ENCODE measurements around the gene ITGA7.

The ITGA7 gene

GRCh38 chr12:55706568-55707218, 1.0 kb downstream of the ITGA7 start:
- H3K9me3 ChIP-seq (ENCODE audit: control insufficient read depth in 2 of 2, low read length in 2 of 2): no peaks in the 10 kb centered on the region
- H3K4me3 ChIP-seq (ENCODE audit: low read length in 2 of 2): peak overlapping the region; percentile 91 to 93
- H3K4me1 ChIP-seq (ENCODE audit: control insufficient read depth, insufficient read depth, low read length): peaks cover 71% of the 10 kb centered on the region
- H3K9ac ChIP-seq (ENCODE audit: low read length in 2 of 2): peak overlapping the region; percentile 92 to 95
- H3K36me3 ChIP-seq (ENCODE audit: control insufficient read depth in 2 of 2, insufficient read depth in 2 of 2, low read length in 2 of 2): peaks cover 0 to 5% of the 10 kb centered on the region in 2 donors
- H3K27me3 ChIP-seq (ENCODE audit: control insufficient read depth in 1 of 2, insufficient read depth in 2 of 2, low read length in 2 of 2): no peaks in the 10 kb centered on the region
- peak overlapping the region; percentile 91 for H3K27ac ChIP-seq (ENCODE audit: low read length)

GRCh38 chr12:55705782-55706402, 1.8 kb downstream of the ITGA7 start:
- Histone ChIP-seq H3K36me3 (ENCODE audit: control insufficient read depth in 2 of 2, insufficient read depth in 2 of 2, low read length in 2 of 2) (peaks cover 4 to 10% of the 10 kb centered on the region in 2 donors), H3K9ac (ENCODE audit: low read length in 2 of 2) (peak overlapping the region; percentile 92 to 95), H3K4me1 (ENCODE audit: control insufficient read depth, insufficient read depth, low read length) (peaks cover 76% of the 10 kb centered on the region), H3K4me3 (ENCODE audit: low read length in 2 of 2) (peak overlapping the region; percentile 91 to 93), H3K27me3 (ENCODE audit: control insufficient read depth in 1 of 2, insufficient read depth in 2 of 2, low read length in 2 of 2) (no peaks in the 10 kb centered on the region), H3K27ac (ENCODE audit: low read length) (peak overlapping the region; percentile 91), H3K9me3 (ENCODE audit: control insufficient read depth in 2 of 2, low read length in 2 of 2) (no peaks in the 10 kb centered on the region)

- Histone ChIP-seq H3K27me3 (ENCODE audit: control insufficient read depth in 1 of 2, insufficient read depth in 2 of 2, low read length in 2 of 2) (no peaks in the 10 kb centered on the region), H3K9me3 (ENCODE audit: control insufficient read depth in 2 of 2, low read length in 2 of 2) (no peaks in the 10 kb centered on the region), H3K27ac (ENCODE audit: low read length) (peak overlapping the region; percentile 91), H3K36me3 (ENCODE audit: control insufficient read depth in 2 of 2, insufficient read depth in 2 of 2, low read length in 2 of 2) (peaks cover 12 to 14% of the 10 kb centered on the region in 2 donors), H3K4me3 (ENCODE audit: low read length in 2 of 2) (peak overlapping the region; percentile 91 to 93), H3K9ac (ENCODE audit: low read length in 2 of 2) (peak overlapping the region; percentile 82 to 95), H3K4me1 (ENCODE audit: control insufficient read depth, insufficient read depth, low read length) (peaks cover 76% of the 10 kb centered on the region)
These were observed 2.6 kb downstream of the ITGA7 start for GRCh38 chr12:55704824-55705718.

GRCh38 chr12:55703901-55704761, 3.6 kb downstream of the ITGA7 start:
- Histone ChIP-seq H3K36me3 (ENCODE audit: control insufficient read depth in 2 of 2, insufficient read depth in 2 of 2, low read length in 2 of 2) (peaks cover 16 to 19% of the 10 kb centered on the region in 2 donors), H3K27me3 (ENCODE audit: control insufficient read depth in 1 of 2, insufficient read depth in 2 of 2, low read length in 2 of 2) (no peaks in the 10 kb centered on the region), H3K9ac (ENCODE audit: low read length in 2 of 2) (peak overlapping the region; percentile 82 to 95), H3K4me3 (ENCODE audit: low read length in 2 of 2) (peak overlapping the region; percentile 91 to 93), H3K4me1 (ENCODE audit: control insufficient read depth, insufficient read depth, low read length) (peaks cover 78% of the 10 kb centered on the region), H3K27ac (ENCODE audit: low read length) (peak overlapping the region; percentile 91), H3K9me3 (ENCODE audit: control insufficient read depth in 2 of 2, low read length in 2 of 2) (no peaks in the 10 kb centered on the region)

GRCh38 chr12:55703288-55703687, 4.4 kb downstream of the ITGA7 start:
- peaks cover 72% of the 10 kb centered on the region for H3K4me1 ChIP-seq (ENCODE audit: control insufficient read depth, insufficient read depth, low read length)
- H3K9ac ChIP-seq (ENCODE audit: low read length in 2 of 2): peak overlapping the region; percentile 82 to 95
- H3K36me3 ChIP-seq (ENCODE audit: control insufficient read depth in 2 of 2, insufficient read depth in 2 of 2, low read length in 2 of 2): peaks cover 23% of the 10 kb centered on the region in 2 donors
- no peaks in the 10 kb centered on the region for H3K27me3 ChIP-seq (ENCODE audit: control insufficient read depth in 1 of 2, insufficient read depth in 2 of 2, low read length in 2 of 2)
- no peaks in the 10 kb centered on the region for H3K9me3 ChIP-seq (ENCODE audit: control insufficient read depth in 2 of 2, low read length in 2 of 2)
- peak overlapping the region; percentile 91 for H3K27ac ChIP-seq (ENCODE audit: low read length)
- H3K4me3 ChIP-seq (ENCODE audit: low read length in 2 of 2): peak overlapping the region; percentile 91 to 93

- peaks cover 23 to 27% of the 10 kb centered on the region in 2 donors for H3K36me3 ChIP-seq (ENCODE audit: control insufficient read depth in 2 of 2, insufficient read depth in 2 of 2, low read length in 2 of 2)
- peaks cover 71% of the 10 kb centered on the region for H3K4me1 ChIP-seq (ENCODE audit: control insufficient read depth, insufficient read depth, low read length)
- H3K4me3 ChIP-seq (ENCODE audit: low read length in 2 of 2): peak overlapping the region; percentile 91 to 93
- H3K27me3 ChIP-seq (ENCODE audit: control insufficient read depth in 1 of 2, insufficient read depth in 2 of 2, low read length in 2 of 2): no peaks in the 10 kb centered on the region
- H3K9me3 ChIP-seq (ENCODE audit: control insufficient read depth in 2 of 2, low read length in 2 of 2): no peaks in the 10 kb centered on the region
- H3K9ac ChIP-seq (ENCODE audit: low read length in 2 of 2): peak overlapping the region in 1 of 2 donors; percentile 82
- H3K27ac ChIP-seq (ENCODE audit: low read length): peak overlapping the region; percentile 91
These were observed 4.8 kb downstream of the ITGA7 start for GRCh38 chr12:55702861-55703260.

- Histone ChIP-seq H3K4me3 (ENCODE audit: low read length in 2 of 2) (no peak overlapping the region), H3K4me1 (ENCODE audit: control insufficient read depth, insufficient read depth, low read length) (peaks cover 54% of the 10 kb centered on the region), H3K9ac (ENCODE audit: low read length in 2 of 2) (no peak overlapping the region), H3K9me3 (ENCODE audit: control insufficient read depth in 2 of 2, low read length in 2 of 2) (no peaks in the 10 kb centered on the region), H3K27ac (ENCODE audit: low read length) (peak overlapping the region; percentile 37), H3K36me3 (ENCODE audit: control insufficient read depth in 2 of 2, insufficient read depth in 2 of 2, low read length in 2 of 2) (peaks cover 44% of the 10 kb centered on the region in 2 donors), H3K27me3 (ENCODE audit: control insufficient read depth in 1 of 2, insufficient read depth in 2 of 2, low read length in 2 of 2) (no peaks in the 10 kb centered on the region)
These were observed 7.3 kb downstream of the ITGA7 start for GRCh38 chr12:55700255-55701018.

- Histone ChIP-seq H3K4me1 (ENCODE audit: control insufficient read depth, insufficient read depth, low read length) (peaks cover 45% of the 10 kb centered on the region), H3K27me3 (ENCODE audit: control insufficient read depth in 1 of 2, insufficient read depth in 2 of 2, low read length in 2 of 2) (no peaks in the 10 kb centered on the region), H3K27ac (ENCODE audit: low read length) (peak overlapping the region; percentile 41), H3K4me3 (ENCODE audit: low read length in 2 of 2) (no peak overlapping the region), H3K9me3 (ENCODE audit: control insufficient read depth in 2 of 2, low read length in 2 of 2) (no peaks in the 10 kb centered on the region), H3K9ac (ENCODE audit: low read length in 2 of 2) (peak overlapping the region in 1 of 2 donors; percentile 29), H3K36me3 (ENCODE audit: control insufficient read depth in 2 of 2, insufficient read depth in 2 of 2, low read length in 2 of 2) (peaks cover 52% of the 10 kb centered on the region in 2 donors)
These were observed 8.1 kb downstream of the ITGA7 start for GRCh38 chr12:55699471-55700055.

- Histone ChIP-seq H3K4me1 (ENCODE audit: control insufficient read depth, insufficient read depth, low read length) (peaks cover 40% of the 10 kb centered on the region), H3K4me3 (ENCODE audit: low read length in 2 of 2) (no peak overlapping the region), H3K27ac (ENCODE audit: low read length) (peak overlapping the region; percentile 41), H3K36me3 (ENCODE audit: control insufficient read depth in 2 of 2, insufficient read depth in 2 of 2, low read length in 2 of 2) (peaks cover 57 to 58% of the 10 kb centered on the region in 2 donors), H3K9me3 (ENCODE audit: control insufficient read depth in 2 of 2, low read length in 2 of 2) (no peaks in the 10 kb centered on the region), H3K9ac (ENCODE audit: low read length in 2 of 2) (no peak overlapping the region), H3K27me3 (ENCODE audit: control insufficient read depth in 1 of 2, insufficient read depth in 2 of 2, low read length in 2 of 2) (no peaks in the 10 kb centered on the region)
These were observed 8.7 kb downstream of the ITGA7 start for GRCh38 chr12:55698965-55699364.

All from stomach smooth muscle (tissue), 2 donors.